LNCAP (cell line): ENCODE measurements around the gene CAVIN2.

Experiments used
- CTCF ChIP-seq: fragments of 450-650 bp; IDR thresholded peaks from 2 replicates; pipeline ENCODE4 v1.5.1; 2017; ENCODE audit warnings: mild to moderate bottlenecking

CAVIN2 gene

GRCh38 chr2:191818725-191819350 is 28.1 kb downstream of the CAVIN2 start:
- TF ChIP-seq CTCF = no peak

GRCh38 chr2:191818133-191818532 is 28.8 kb downstream of the CAVIN2 start:
- no peak for TF ChIP-seq CTCF

GRCh38 chr2:191815010-191815409 is 31.9 kb downstream of the CAVIN2 start:
- TF ChIP-seq CTCF = no peak

- TF ChIP-seq CTCF = no peak
Observed at GRCh38 chr2:191813943-191814342, 32.9 kb downstream of the CAVIN2 start.

GRCh38 chr2:191811807-191812602 is 34.9 kb downstream of the CAVIN2 start:
- peak; percentile 78 for TF ChIP-seq CTCF

- no peak for TF ChIP-seq CTCF
Observed at GRCh38 chr2:191806396-191806795, 40.5 kb downstream of the CAVIN2 start.

- no peak for TF ChIP-seq CTCF
Observed at GRCh38 chr2:191804766-191805165, 42.1 kb downstream of the CAVIN2 start.
